Cortex of kidney (tissue), 1 donor: ENCODE results near the gene TTC39A.

Experiments
- DNase-seq: peaks from one replicate; lab custom pipeline; 2025; lab: John Stamatoyannopoulos, UW

The TTC39A gene

GRCh38 chr1:51330331-51331201 is at the start of gene TTC39A:
TSS of gene TTC39A (minus strand) at chr1:51330562. CDS start at chr1:51330477, 85 bp downstream.
- DNase-seq = no peak

GRCh38 chr1:51378871-51379270 is 48.5 kb upstream of the TTC39A start:
- DNase-seq = no peak

- no peak for DNase-seq
Observed at GRCh38 chr1:51373898-51374297, 43.5 kb upstream of the TTC39A start.

GRCh38 chr1:51372561-51372960 is 42.2 kb upstream of the TTC39A start:
- DNase-seq = no peak

- DNase-seq = no peak
Observed at GRCh38 chr1:51369171-51369570, 38.8 kb upstream of the TTC39A start.

GRCh38 chr1:51365774-51366173 is 35.4 kb upstream of the TTC39A start:
- no peak for DNase-seq

GRCh38 chr1:51359879-51360278 is 29.5 kb upstream of the TTC39A start:
- DNase-seq = no peak

GRCh38 chr1:51355382-51355781 is 25.0 kb upstream of the TTC39A start:
- DNase-seq = no peak

- DNase-seq = no peak
Observed at GRCh38 chr1:51354416-51354815, 24.1 kb upstream of the TTC39A start.

- DNase-seq = no peak
Observed at GRCh38 chr1:51351907-51352306, 21.5 kb upstream of the TTC39A start.

GRCh38 chr1:51349862-51350261 is 19.5 kb upstream of the TTC39A start:
- DNase-seq = no peak

GRCh38 chr1:51348147-51348527 is 17.8 kb upstream of the TTC39A start:
- DNase-seq = no peak

- DNase-seq = no peak
Observed at GRCh38 chr1:51347398-51348146, 17.2 kb upstream of the TTC39A start.

- no peak for DNase-seq
Observed at GRCh38 chr1:51346086-51346942, 16.0 kb upstream of the TTC39A start.

- no peak for DNase-seq
Observed at GRCh38 chr1:51345300-51345687, 14.9 kb upstream of the TTC39A start.

- DNase-seq = no peak
Observed at GRCh38 chr1:51344602-51345299, 14.4 kb upstream of the TTC39A start.

GRCh38 chr1:51344276-51344601 is 13.9 kb upstream of the TTC39A start:
- no peak for DNase-seq

- DNase-seq = no peak
Observed at GRCh38 chr1:51343624-51344023, 13.3 kb upstream of the TTC39A start.

GRCh38 chr1:51342591-51343206 is 12.3 kb upstream of the TTC39A start:
- no peak for DNase-seq

- DNase-seq = no peak
Observed at GRCh38 chr1:51341876-51342496, 11.6 kb upstream of the TTC39A start.

GRCh38 chr1:51340380-51340779 is 10.0 kb upstream of the TTC39A start:
- no peak for DNase-seq
